Measurements from ENCODE around the gene TINCR.

Gene TINCR

DNA sequence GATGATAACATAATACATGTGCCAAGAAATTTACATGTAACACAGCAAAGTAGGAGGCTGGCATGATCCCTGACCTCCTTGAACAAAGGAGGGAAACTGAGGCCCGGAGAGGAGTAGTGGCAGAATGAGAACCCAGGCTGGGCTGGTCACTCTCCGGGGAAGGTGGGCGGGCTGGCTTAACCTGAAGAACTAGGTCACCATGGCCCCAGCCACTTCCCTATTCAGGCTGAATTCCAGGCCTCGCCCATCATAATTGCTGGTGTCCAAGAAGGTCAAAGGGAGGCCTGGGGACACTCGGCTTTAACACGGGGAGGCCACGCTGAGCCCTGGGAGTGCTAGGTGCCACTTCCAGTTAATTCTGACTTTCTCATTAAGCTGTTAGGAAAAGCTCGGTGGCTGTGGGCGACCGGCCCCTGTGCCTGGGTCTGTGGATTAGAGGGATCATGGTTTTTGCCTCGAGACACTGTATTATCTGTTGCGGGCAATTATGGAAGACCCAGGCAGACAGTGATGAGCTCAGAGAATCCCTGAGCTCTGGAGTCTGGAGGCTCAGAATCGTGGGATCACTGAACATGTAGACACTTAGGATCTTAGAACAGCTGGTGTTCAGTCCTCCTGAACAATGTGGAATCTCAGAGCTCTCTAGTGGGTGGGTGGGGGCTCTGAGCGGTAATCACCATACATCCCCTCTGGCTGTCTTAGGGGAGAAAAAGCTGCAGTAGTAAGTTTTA is 5.0 kb upstream of the TINCR start:
- ATAC-seq = no peak
- TF ChIP-seq POU6F1 (CRISPR knock-in tag; IDR thresholded peaks at IDR 0.05; ENCODE audit: borderline replicate concordance, low read depth) = no peak
- no peak for TF ChIP-seq ZC3H10 (CRISPR knock-in tag; IDR thresholded peaks at IDR 0.05)

GRCh38 chr19:5571777-5572176 is 4.0 kb upstream of the TINCR start:
- ATAC-seq = no peak
- no peak for TF ChIP-seq TSHZ2 (CRISPR knock-in tag; IDR thresholded peaks at IDR 0.05)
- TF ChIP-seq PPARA (CRISPR knock-in tag; IDR thresholded peaks at IDR 0.05; ENCODE audit: borderline replicate concordance) = no peak
- no peak for TF ChIP-seq ESRRG (CRISPR knock-in tag; IDR thresholded peaks at IDR 0.05)
- no peak for TF ChIP-seq ZNF70 (CRISPR knock-in tag; IDR thresholded peaks at IDR 0.05)
- no peak for TF ChIP-seq ISL1 (CRISPR knock-in tag; IDR thresholded peaks at IDR 0.05)
- no peak for TF ChIP-seq TCF4 (CRISPR knock-in tag; IDR thresholded peaks at IDR 0.05; ENCODE audit: borderline replicate concordance)
- TF ChIP-seq GLIS3 (CRISPR knock-in tag; IDR thresholded peaks at IDR 0.05) = no peak
- no peak for TF ChIP-seq CSDC2 (CRISPR knock-in tag; IDR thresholded peaks at IDR 0.05)
- no peak for TF ChIP-seq ZFP30 (CRISPR knock-in tag; IDR thresholded peaks at IDR 0.05)
- TF ChIP-seq ZFP3 (CRISPR knock-in tag; IDR thresholded peaks at IDR 0.05) = no peak
- TF ChIP-seq ZNF8 (CRISPR knock-in tag; IDR thresholded peaks at IDR 0.05) = no peak
- TF ChIP-seq POU6F1 (CRISPR knock-in tag; IDR thresholded peaks at IDR 0.05; ENCODE audit: borderline replicate concordance, low read depth) = no peak
- TF ChIP-seq OSR1 (CRISPR knock-in tag; IDR thresholded peaks at IDR 0.05) = no peak
- TF ChIP-seq ZC3H10 (CRISPR knock-in tag; IDR thresholded peaks at IDR 0.05) = no peak
- no peak for TF ChIP-seq SNAI2 (CRISPR knock-in tag; IDR thresholded peaks at IDR 0.05)
- no peak for TF ChIP-seq ARNTL (CRISPR knock-in tag; IDR thresholded peaks at IDR 0.05; ENCODE audit: borderline replicate concordance, low read depth)
- TF ChIP-seq TOX (CRISPR knock-in tag; IDR thresholded peaks at IDR 0.05; ENCODE audit: borderline replicate concordance) = no peak
- no peak for TF ChIP-seq ZNF565 (CRISPR knock-in tag; conservative IDR thresholded peaks at IDR 0.05; ENCODE audit: low read depth)
- TF ChIP-seq, protein P1, sequence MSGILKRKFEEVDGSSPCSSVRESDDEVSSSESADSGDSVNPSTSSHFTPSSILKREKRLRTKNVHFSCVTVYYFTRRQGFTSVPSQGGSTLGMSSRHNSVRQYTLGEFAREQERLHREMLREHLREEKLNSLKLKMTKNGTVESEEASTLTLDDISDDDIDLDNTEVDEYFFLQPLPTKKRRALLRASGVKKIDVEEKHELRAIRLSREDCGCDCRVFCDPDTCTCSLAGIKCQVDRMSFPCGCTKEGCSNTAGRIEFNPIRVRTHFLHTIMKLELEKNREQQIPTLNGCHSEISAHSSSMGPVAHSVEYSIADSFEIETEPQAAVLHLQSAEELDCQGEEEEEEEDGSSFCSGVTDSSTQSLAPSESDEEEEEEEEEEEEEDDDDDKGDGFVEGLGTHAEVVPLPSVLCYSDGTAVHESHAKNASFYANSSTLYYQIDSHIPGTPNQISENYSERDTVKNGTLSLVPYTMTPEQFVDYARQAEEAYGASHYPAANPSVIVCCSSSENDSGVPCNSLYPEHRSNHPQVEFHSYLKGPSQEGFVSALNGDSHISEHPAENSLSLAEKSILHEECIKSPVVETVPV (CRISPR knock-in tag; IDR thresholded peaks at IDR 0.05) = no peak
- TF ChIP-seq, protein P2, sequence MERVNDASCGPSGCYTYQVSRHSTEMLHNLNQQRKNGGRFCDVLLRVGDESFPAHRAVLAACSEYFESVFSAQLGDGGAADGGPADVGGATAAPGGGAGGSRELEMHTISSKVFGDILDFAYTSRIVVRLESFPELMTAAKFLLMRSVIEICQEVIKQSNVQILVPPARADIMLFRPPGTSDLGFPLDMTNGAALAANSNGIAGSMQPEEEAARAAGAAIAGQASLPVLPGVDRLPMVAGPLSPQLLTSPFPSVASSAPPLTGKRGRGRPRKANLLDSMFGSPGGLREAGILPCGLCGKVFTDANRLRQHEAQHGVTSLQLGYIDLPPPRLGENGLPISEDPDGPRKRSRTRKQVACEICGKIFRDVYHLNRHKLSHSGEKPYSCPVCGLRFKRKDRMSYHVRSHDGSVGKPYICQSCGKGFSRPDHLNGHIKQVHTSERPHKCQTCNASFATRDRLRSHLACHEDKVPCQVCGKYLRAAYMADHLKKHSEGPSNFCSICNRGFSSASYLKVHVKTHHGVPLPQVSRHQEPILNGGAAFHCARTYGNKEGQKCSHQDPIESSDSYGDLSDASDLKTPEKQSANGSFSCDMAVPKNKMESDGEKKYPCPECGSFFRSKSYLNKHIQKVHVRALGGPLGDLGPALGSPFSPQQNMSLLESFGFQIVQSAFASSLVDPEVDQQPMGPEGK (CRISPR knock-in tag; IDR thresholded peaks at IDR 0.05; ENCODE audit: borderline replicate concordance) = no peak

DNA sequence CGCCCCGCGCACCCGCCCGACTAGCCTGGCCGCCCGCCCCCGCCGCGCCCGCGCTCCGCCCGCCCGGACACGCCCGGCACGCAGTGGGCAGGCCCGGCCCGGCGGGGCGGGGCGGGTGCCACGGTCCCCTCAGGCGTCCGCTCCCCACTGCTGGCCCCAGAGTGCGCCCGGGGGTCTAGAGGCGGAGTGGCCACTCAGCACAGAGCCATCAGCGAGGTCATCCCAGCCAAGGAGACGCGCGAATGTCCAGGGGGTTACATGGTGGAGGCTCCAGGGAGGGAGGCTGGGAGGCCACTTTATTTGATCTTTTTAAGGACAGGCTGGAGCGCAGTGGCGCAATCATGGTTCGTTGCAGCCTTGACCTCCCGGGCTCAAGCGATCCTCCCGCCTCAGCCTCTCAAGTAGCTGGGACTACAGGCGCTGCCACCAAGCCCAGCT is 236 bp upstream of the TINCR start:
- no peak for ATAC-seq
- no peak for TF ChIP-seq TCF4 (CRISPR knock-in tag; IDR thresholded peaks at IDR 0.05; ENCODE audit: borderline replicate concordance)
- no peak for TF ChIP-seq TSHZ2 (CRISPR knock-in tag; IDR thresholded peaks at IDR 0.05)
- no peak for TF ChIP-seq ESRRG (CRISPR knock-in tag; IDR thresholded peaks at IDR 0.05)
- no peak for TF ChIP-seq GLIS3 (CRISPR knock-in tag; IDR thresholded peaks at IDR 0.05)
- no peak for TF ChIP-seq SNAI2 (CRISPR knock-in tag; IDR thresholded peaks at IDR 0.05)
- TF ChIP-seq ZNF565 (CRISPR knock-in tag; conservative IDR thresholded peaks at IDR 0.05; ENCODE audit: low read depth) = no peak
- TF ChIP-seq, protein P2 (CRISPR knock-in tag; IDR thresholded peaks at IDR 0.05; ENCODE audit: borderline replicate concordance) = no peak
- no peak for TF ChIP-seq OSR1 (CRISPR knock-in tag; IDR thresholded peaks at IDR 0.05)
- no peak for TF ChIP-seq ZFP30 (CRISPR knock-in tag; IDR thresholded peaks at IDR 0.05)
